Endothelial cell of umbilical vein (primary cell): ENCODE results near the gene GPR22. TPM values are rescaled to one million over a fixed set of nuclear protein-coding genes. Genes with fewer than 3 reads are reported as not detected.

Source experiments
- BruUV-seq: library from RNA; stranded (reverse); fragments of 400-500 nt; replicated peaks from 2 replicates; lab custom pipeline; 2021; lab: Mats Ljungman, UMichigan
- CTCF ChIA-PET: fragments of 300-600, 350-600 bp; sonication (Branson Sonifier 250); formaldehyde crosslinking; loops from one replicate; lab custom pipeline; 2021; ENCODE audit warnings: antibody characterized with exemption, inconsistent platforms; lab: Charles Lee
- POLR2A ChIA-PET: fragments of 300-600, 350-600 bp; sonication (Branson Sonifier 250); formaldehyde crosslinking; loops from one replicate; lab custom pipeline; 2021; ENCODE audit warnings: antibody characterized with exemption, inconsistent platforms; lab: Charles Lee
- DNase-seq: peaks from one replicate; pipeline ENCODE4 v3.0.0-alpha.2; 2011; ENCODE audit warnings: low read depth, low spot score
- FAIRE-seq: peaks from 2 replicates; lab custom pipeline; 2011; peaks lifted over from hg19 to GRCh38; lab: Jason Lieb, UNC
- H2AFZ ChIP-seq: 2 replicates; pipeline ENCODE4 v1.6.0; 2012; ENCODE audit warnings: low read depth, low read length, control low read depth, inconsistent platforms
- H3K27ac ChIP-seq: 2 replicates; pipeline ENCODE4 v1.5.1; 2011; ENCODE audit warnings: low read depth, mild to moderate bottlenecking, control low read depth, low read length, moderate library complexity; ENCODE audit not compliant: insufficient read depth
- H3K27me3 ChIP-seq, 2 experiments: 2 replicates each; pipeline versions ENCODE4 v1.6.0 to v1.6.1; 2011; ENCODE audit warnings: low read length in 2 of 2, mixed read lengths in 1 of 2; ENCODE audit not compliant: control insufficient read depth in 2 of 2, insufficient read depth in 2 of 2
- H3K36me3 ChIP-seq, 2 experiments: 2 replicates in 1 of 2; 3 replicates in 1 of 2; pipeline ENCODE4 v1.5.1; 2011; ENCODE audit warnings: low read length in 2 of 2, mild to moderate bottlenecking in 1 of 2, moderate library complexity in 1 of 2; ENCODE audit not compliant: control insufficient read depth in 2 of 2, insufficient read depth in 2 of 2; ENCODE audit errors: extremely low read depth in 1 of 2
- H3K4me1 ChIP-seq: 3 replicates; pipeline ENCODE4 v1.5.1; 2011; ENCODE audit warnings: mild to moderate bottlenecking, low read length; ENCODE audit not compliant: control insufficient read depth, insufficient read depth; ENCODE audit errors: extremely low read depth
- H3K4me2 ChIP-seq: 2 replicates; pipeline ENCODE4 v1.6.1; 2011; ENCODE audit warnings: low read length, control low read depth, mixed read lengths; ENCODE audit not compliant: insufficient read depth
- H3K4me3 ChIP-seq, 3 experiments: fragments of 200-600 bp in 1 of 3; sonication (generic), shearing (Covaris generic) in 1 of 3; replicated peaks in 1 of 3; 2 replicates each; pipeline ENCODE4 v1.5.1; 2011 to 2016; ENCODE audit warnings: control low read depth in 3 of 3, low read length in 3 of 3, mild to moderate bottlenecking in 2 of 3, inconsistent platforms in 1 of 3, low read depth in 1 of 3, moderate library complexity in 1 of 3; ENCODE audit not compliant: insufficient read depth in 1 of 3
- H3K79me2 ChIP-seq: 2 replicates; pipeline ENCODE4 v1.6.0; 2012; ENCODE audit warnings: low read length, inconsistent platforms; ENCODE audit not compliant: control insufficient read depth, insufficient read depth
- H3K9ac ChIP-seq: replicated peaks from 2 replicates; pipeline ENCODE3; 2011; ENCODE audit warnings: low read length, control low read depth; ENCODE audit not compliant: insufficient read depth; ENCODE audit errors: extremely low read depth
- H3K9me1 ChIP-seq: replicated peaks from 3 replicates; pipeline ENCODE4 v1.6.0; 2011; ENCODE audit warnings: mild to moderate bottlenecking, low read length; ENCODE audit not compliant: control insufficient read depth, insufficient read depth; ENCODE audit errors: extremely low read depth
- H3K9me3 ChIP-seq: replicated peaks from 2 replicates; pipeline ENCODE4 v1.5.1; 2012; ENCODE audit warnings: low read length, inconsistent platforms; ENCODE audit not compliant: control insufficient read depth, insufficient read depth
- H4K20me1 ChIP-seq: replicated peaks from 2 replicates; pipeline ENCODE3; 2011; ENCODE audit warnings: mild to moderate bottlenecking, low read length; ENCODE audit not compliant: control insufficient read depth, insufficient read depth; ENCODE audit errors: extremely low read depth
- CTCF ChIP-seq, 2 donors: IDR thresholded peaks; 1 replicate in 1 of 2; 2 replicates in 1 of 2; pipeline ENCODE4 v1.5.1; 2011; ENCODE audit warnings: low read length in 2 of 2, mild to moderate bottlenecking in 2 of 2, moderate library complexity in 2 of 2, control low read depth in 1 of 2, inconsistent platforms in 1 of 2, low read depth in 1 of 2; ENCODE audit not compliant: insufficient read depth in 1 of 2; ENCODE audit errors: extremely low read depth in 1 of 2
- EZH2 ChIP-seq: IDR thresholded peaks from 2 replicates; pipeline ENCODE4 v1.6.1; 2012; ENCODE audit warnings: borderline replicate concordance, low read depth, mild to moderate bottlenecking, moderate library complexity, low read length, inconsistent platforms; ENCODE audit not compliant: severe bottlenecking
- FOS ChIP-seq: IDR thresholded peaks from 2 replicates; pipeline ENCODE4 v1.6.1; 2011; ENCODE audit warnings: mild to moderate bottlenecking, low read length, moderate library complexity, borderline replicate concordance; ENCODE audit not compliant: insufficient read depth
- GATA2 ChIP-seq: IDR thresholded peaks from 2 replicates; pipeline ENCODE4 v1.7.0; 2011; ENCODE audit warnings: low read depth, mild to moderate bottlenecking, moderate library complexity, mixed read lengths, low read length; ENCODE audit not compliant: insufficient read length, insufficient read depth
- JUN ChIP-seq: IDR thresholded peaks from 2 replicates; pipeline ENCODE4 v1.6.1; 2011; ENCODE audit warnings: borderline replicate concordance, low read depth; ENCODE audit not compliant: insufficient read length, insufficient read depth
- MAX ChIP-seq: IDR thresholded peaks from 2 replicates; pipeline ENCODE4 v1.6.1; 2011; ENCODE audit not compliant: insufficient read depth, insufficient read length
- MYC ChIP-seq: IDR thresholded peaks from one replicate; pipeline ENCODE4 v1.6.1; 2011; ENCODE audit warnings: mild to moderate bottlenecking, low read depth, low read length
- POLR2A ChIP-seq: IDR thresholded peaks from 2 replicates; pipeline ENCODE4 v1.6.1; 2012; ENCODE audit warnings: low read depth, mild to moderate bottlenecking, control low read depth, low read length
- POLR2AphosphoS5 ChIP-seq: IDR thresholded peaks from 2 replicates; pipeline ENCODE4 v1.6.1; 2012; ENCODE audit warnings: low read depth, mild to moderate bottlenecking, control low read depth, low read length, moderate library complexity; ENCODE audit not compliant: insufficient read depth
- dilution Hi-C: fragments of 300-500 bp; cut with MboI; formaldehyde crosslinking; loops from one replicate; pipeline ENCODE4 v1.15.0; 2019; ENCODE audit warnings: low sequenced_read_pairs; ENCODE audit not compliant: extremely low pct_ligation_motif_present
- intact Hi-C: fragments of 100-400 bp; cut with micrococcal nuclease; formaldehyde crosslinking; loops from one replicate; pipeline ENCODE4 v1.10.0; 2022
- polyA plus RNA-seq, 4 experiments: library from polyadenylated mRNA; depleted of rRNA in 3 of 4; stranded (reverse) in 3 of 4; unstranded in 1 of 4; fragments of >200 nt; gene quantifications; 2 replicates each; pipeline versions ENCODE4 v1.2.1 to v1.2.3, GENCODE V29; 2011 to 2012; ENCODE audit warnings: missing spikeins in 1 of 4
- total RNA-seq: library from RNA; stranded (reverse); gene quantifications from 2 replicates; pipeline ENCODE4 v1.2.3, GENCODE V29; 2021

Gene GPR22
- total and polyA plus RNA-seq, 2 donors (not counting 3 experiments of a cell fraction or from before 2014, with no cell fraction given) = not detected

GRCh38 chr7:107442678-107443077, 27.2 kb upstream of the GPR22 start:
- CTCF ChIA-PET = no interaction called here
- no peak for DNase-seq
- no peak for FAIRE-seq

More at GRCh38 chr7:107442678-107443077, 27.2 kb upstream of the GPR22 start:
- TF ChIP-seq MYC (no peak), GATA2 (no peak), FOS (no peak), POLR2AphosphoS5 (no peak), POLR2A (no peak), JUN (no peak), MAX (no peak), CTCF (IDR thresholded peaks at IDR 0.05; ENCODE audit: extremely low read depth in 1 of 2, insufficient read depth in 1 of 2, low read depth in 1 of 2, low read length in 2 of 2) (no peak), EZH2 (no peak)
- BruUV-seq = no TSS peak
- Histone ChIP-seq H4K20me1 (no peaks in the 10 kb centered on the region), H3K4me1 (no peaks in the 10 kb centered on the region), H3K79me2 (no peaks in the 10 kb centered on the region), H3K36me3 (no peaks in the 10 kb centered on the region), H3K9me1 (no peaks in the 10 kb centered on the region), H3K4me3 (no peak overlapping the region), H3K27me3 (no peaks in the 10 kb centered on the region), H3K4me2 (no peak overlapping the region), H3K9ac (no peak overlapping the region), H3K9me3 (no peaks in the 10 kb centered on the region), H2AFZ (no peak overlapping the region), H3K27ac (no peak overlapping the region)
- intact Hi-C loops = no loop called here
- dilution Hi-C loops = no loop called here
- POLR2A ChIA-PET = interaction anchor here (0.7 kb wide), 1 partner anchor 1386 kb away, joined by 3 read pairs; no protein-coding TSS in a partner anchor
